Endometrial microvascular endothelial cells (primary cell): ENCODE measurements around the gene FBXL7. TPM values are rescaled to one million over a fixed set of nuclear protein-coding genes. Genes with fewer than 3 reads are reported as not detected.

ENCODE experiments used
- in situ Hi-C: cut with HindIII; loops from 2 replicates; pipeline ENCODE4 v1.10.0; 2017; ENCODE audit warnings: low sequenced_read_pairs, low pct_unique_long_range_greater_than_20kb; ENCODE audit errors: inconsistent ontology term
- total RNA-seq: library from RNA; depleted of rRNA; stranded (reverse); fragments of >200 nt; gene quantifications from one replicate; pipeline ENCODE4 v1.2.3, GENCODE V29; 2015; ENCODE audit errors: inconsistent ontology term

FBXL7 gene
- total RNA-seq, 1 donor from 2014 or later, result 16.0 TPM

GRCh38 chr5:15598294-15598902 lies 98.4 kb downstream of the FBXL7 start:
- in situ Hi-C loops, result no loop called here

GRCh38 chr5:15600035-15600434 lies 100.1 kb downstream of the FBXL7 start:
- in situ Hi-C loops, result no loop called here

- in situ Hi-C loops, result no loop called here
Measured at GRCh38 chr5:15601274-15601673, 101.3 kb downstream of the FBXL7 start.

GRCh38 chr5:15601853-15602252 lies 101.9 kb downstream of the FBXL7 start:
- in situ Hi-C loops, result no loop called here

- in situ Hi-C loops, result no loop called here
Measured at GRCh38 chr5:15604986-15605385, 105.0 kb downstream of the FBXL7 start.

- in situ Hi-C loops, result no loop called here
Measured at GRCh38 chr5:15606197-15606596, 106.2 kb downstream of the FBXL7 start.

- in situ Hi-C loops, result no loop called here
Measured at GRCh38 chr5:15607076-15607475, 107.1 kb downstream of the FBXL7 start.

GRCh38 chr5:15609076-15609725 lies 109.2 kb downstream of the FBXL7 start:
- in situ Hi-C loops, result no loop called here

- in situ Hi-C loops, result no loop called here
Measured at GRCh38 chr5:15610216-15610615, 110.2 kb downstream of the FBXL7 start.

GRCh38 chr5:15611008-15611407 lies 111.0 kb downstream of the FBXL7 start:
- in situ Hi-C loops, result no loop called here

- in situ Hi-C loops, result no loop called here
Measured at GRCh38 chr5:15612915-15613635, 113.1 kb downstream of the FBXL7 start.

GRCh38 chr5:15614679-15615078 lies 114.7 kb downstream of the FBXL7 start:
- in situ Hi-C loops, result no loop called here

GRCh38 chr5:15615859-15616258 lies 115.9 kb downstream of the FBXL7 start:
- in situ Hi-C loops, result no loop called here

- in situ Hi-C loops, result no loop called here
Measured at GRCh38 chr5:15618938-15619337, 119.0 kb downstream of the FBXL7 start.

GRCh38 chr5:15620501-15620900 lies 120.5 kb downstream of the FBXL7 start:
- in situ Hi-C loops, result no loop called here

GRCh38 chr5:15621094-15621493 lies 121.1 kb downstream of the FBXL7 start:
- in situ Hi-C loops, result no loop called here

- in situ Hi-C loops, result no loop called here
Measured at GRCh38 chr5:15623794-15624193, 123.8 kb downstream of the FBXL7 start.

GRCh38 chr5:15627109-15627508 lies 127.1 kb downstream of the FBXL7 start:
- in situ Hi-C loops, result no loop called here

- in situ Hi-C loops, result no loop called here
Measured at GRCh38 chr5:15627647-15628046, 127.7 kb downstream of the FBXL7 start.

GRCh38 chr5:15630441-15630840 lies 130.5 kb downstream of the FBXL7 start:
- in situ Hi-C loops, result no loop called here
